GM10248 (cell line): ENCODE data around the gene TCHP.

Experiments used
- CTCF ChIA-PET: fragments of 300-600 bp; sonication (Branson Sonifier 250); formaldehyde crosslinking; extraction: SDS; loops from one replicate; lab custom pipeline; 2021; ENCODE audit warnings: antibody characterized with exemption; lab: Yijun Ruan, JAX
- POLR2A ChIA-PET: fragments of 350-650 bp; sonication (Branson Sonifier 250); formaldehyde crosslinking; extraction: SDS; loops from one replicate; lab custom pipeline; 2020; ENCODE audit warnings: antibody characterized with exemption; lab: Yijun Ruan, JAX
- DNase-seq: peaks from one replicate; pipeline ENCODE4 v3.0.0; 2012; ENCODE audit errors: extremely low spot score
- CTCF ChIP-seq: IDR thresholded peaks from 2 replicates; pipeline ENCODE4 v1.5.1; 2012; ENCODE audit warnings: mild to moderate bottlenecking, low read depth; ENCODE audit errors: extremely low read depth, missing control alignments, control extremely low read depth

Gene TCHP

DNA sequence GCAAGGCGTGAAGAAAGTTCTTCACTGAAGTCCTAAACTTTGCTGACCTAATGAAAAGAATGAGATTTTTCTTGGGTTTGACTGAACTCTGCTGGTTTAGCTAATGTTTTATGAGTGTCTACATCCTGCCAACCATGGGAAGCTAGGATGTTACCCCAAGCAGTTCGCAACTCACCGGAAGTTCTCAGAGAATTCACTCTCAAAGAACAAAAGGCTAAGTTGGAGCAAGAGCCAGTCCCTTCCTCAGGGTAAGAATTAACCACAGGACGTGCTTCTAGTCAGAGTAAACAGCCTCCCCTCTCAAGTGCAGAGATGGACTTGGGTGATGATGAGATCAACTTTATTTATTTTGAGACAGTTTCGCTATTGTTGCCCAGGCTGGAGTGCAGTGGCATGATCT is 37.3 kb downstream of the TCHP start:
- ChIA-PET POLR2A (no interaction called here), CTCF (interaction anchor here (1.3 to 1.9 kb wide), 2 partner anchors 9 to 92 kb away, joined by 3 to 6 read pairs; no protein-coding TSS in a partner anchor)
- DNase-seq: no peak
- TF ChIP-seq CTCF: no peak

- no peak for DNase-seq
- no peak for TF ChIP-seq CTCF
- POLR2A ChIA-PET: no interaction called here
- CTCF ChIA-PET: no interaction called here
Observed at GRCh38 chr12:109938947-109939346, 38.9 kb downstream of the TCHP start.

DNA sequence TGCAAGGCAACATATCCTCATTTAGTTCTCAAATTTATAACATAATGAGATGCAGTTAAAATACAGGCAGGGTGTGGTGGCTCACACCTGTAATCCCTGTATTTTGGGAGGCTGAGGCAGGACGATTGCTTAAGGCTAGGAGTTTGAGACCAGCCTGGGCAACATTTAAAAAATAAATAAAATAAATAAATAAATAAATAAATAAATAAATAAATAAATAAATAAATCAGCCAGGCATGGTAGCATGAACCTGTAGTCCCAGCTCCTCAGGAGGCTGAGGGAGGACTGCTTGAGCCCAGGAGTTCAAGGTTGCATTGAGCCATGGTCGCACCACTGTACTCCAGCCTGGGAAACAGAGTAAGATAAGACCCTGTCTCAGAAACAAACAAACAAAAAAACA is 39.4 kb downstream of the TCHP start:
- DNase-seq: no peak
- no peak for TF ChIP-seq CTCF
- ChIA-PET POLR2A (no interaction called here), CTCF (interaction anchor here (1.3 kb wide), 1 partner anchor 10 kb away, joined by 5 read pairs; no protein-coding TSS in a partner anchor)

DNA sequence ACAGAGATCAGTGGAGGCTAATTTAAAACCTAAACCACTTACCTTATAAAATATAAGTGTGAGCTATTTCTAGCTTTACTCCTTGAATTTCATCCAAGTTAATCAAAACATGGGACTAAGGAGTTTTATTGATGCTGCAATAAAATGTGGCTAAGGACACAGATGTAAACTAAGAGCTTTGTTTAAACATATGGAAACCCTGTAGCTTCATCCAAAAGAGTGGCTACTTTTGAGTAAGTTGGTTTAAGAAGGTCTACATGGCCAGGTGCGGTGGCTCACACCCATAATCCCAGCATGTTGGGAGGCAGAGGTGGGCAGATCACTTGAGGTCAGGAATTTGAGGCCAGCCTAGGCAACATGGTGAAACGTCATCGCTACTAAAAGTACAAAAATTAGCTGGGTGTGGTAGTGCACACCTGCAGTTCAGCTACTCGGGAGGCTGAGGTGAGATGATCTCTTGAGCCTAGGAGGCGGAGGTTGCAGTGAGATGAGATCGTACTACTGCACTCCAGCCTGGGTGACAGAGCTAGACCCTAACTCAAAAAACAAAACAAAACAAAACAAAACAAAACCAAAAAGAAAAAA is 40.4 kb downstream of the TCHP start:
- no peak for DNase-seq
- TF ChIP-seq CTCF: no peak
- CTCF ChIA-PET: interaction anchor here (1.3 kb wide), 1 partner anchor 11 kb away, joined by 5 read pairs; no protein-coding TSS in a partner anchor
- POLR2A ChIA-PET: no interaction called here

DNA sequence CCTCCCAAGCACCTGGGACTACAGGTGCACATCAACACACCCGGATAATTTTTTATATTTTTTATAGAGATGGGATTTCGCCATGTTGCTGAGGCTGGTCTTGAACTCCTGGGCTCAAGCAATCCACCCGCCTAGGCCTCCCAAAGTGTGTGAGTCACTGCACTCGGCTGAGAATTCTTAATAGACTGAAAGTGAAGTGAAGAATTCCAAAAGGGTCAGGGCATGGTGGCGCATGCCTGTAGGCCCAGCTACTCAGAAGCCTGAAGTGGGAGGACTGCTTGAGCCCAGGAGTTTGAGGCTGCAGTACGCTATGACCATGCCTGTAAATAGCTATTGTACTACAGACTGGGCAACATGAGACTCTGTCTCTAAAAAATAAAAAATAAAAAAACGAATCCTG is 43.7 kb downstream of the TCHP start:
- no peak for TF ChIP-seq CTCF
- ChIA-PET POLR2A (no interaction called here), CTCF (no interaction called here)
- DNase-seq: no peak

GRCh38 chr12:109944561-109945359 is 44.7 kb downstream of the TCHP start:
- no peak for DNase-seq
- ChIA-PET CTCF (interaction anchor here (1.0 kb wide), 1 partner anchor 16 kb away, joined by 3 read pairs; no protein-coding TSS in a partner anchor), POLR2A (interaction anchor here (0.7 kb wide), 1 partner anchor 270 kb away, joined by 4 read pairs; no protein-coding TSS in a partner anchor)
- no peak for TF ChIP-seq CTCF
